ENCODE data around the gene NPTN.

Gene NPTN

GRCh38 chr15:73632670-73633058, 525 bp downstream of the NPTN start:
- Histone ChIP-seq H3K27ac (no peak overlapping the region), H3K9ac (peak overlapping the region; percentile 62)
- TF ChIP-seq CTCF (conservative IDR thresholded peaks at IDR 0.05; ENCODE audit: low read depth, low read length): no peak

GRCh38 chr15:73631915-73632669, 1.1 kb downstream of the NPTN start:
- Histone ChIP-seq H4K20me1 (ENCODE audit: insufficient read depth) (no peaks in the 10 kb centered on the region), H3K9ac (peak overlapping the region; percentile 62), H3K27me3 (ENCODE audit: insufficient read depth, low read depth) (no peaks in the 10 kb centered on the region), H3K79me2 (ENCODE audit: insufficient read depth, low read depth) (peaks cover 53% of the 10 kb centered on the region), H3K36me3 (ENCODE audit: insufficient read depth) (no peaks in the 10 kb centered on the region), H3K4me3 (IDR thresholded peaks at IDR 0.05; ENCODE audit: insufficient read depth, low read depth, low read length) (no peak overlapping the region), H3K4me1 (ENCODE audit: low read depth, poor library complexity, severe bottlenecking) (peaks cover 38% of the 10 kb centered on the region), H3K27ac (no peak overlapping the region), H2AFZ (ENCODE audit: low read depth) (peak overlapping the region; percentile 21; the same call in 1 of the 2 replicates), H3K4me2 (peak overlapping the region; percentile 87)
- TF ChIP-seq CTCF (conservative IDR thresholded peaks at IDR 0.05; ENCODE audit: low read depth, low read length): no peak

More at GRCh38 chr15:73632670-73633058, 525 bp downstream of the NPTN start:
- Histone ChIP-seq H4K20me1 (ENCODE audit: insufficient read depth) (no peaks in the 10 kb centered on the region), H3K27me3 (ENCODE audit: insufficient read depth, low read depth) (no peaks in the 10 kb centered on the region), H3K4me3 (IDR thresholded peaks at IDR 0.05; ENCODE audit: insufficient read depth, low read depth, low read length) (no peak overlapping the region), H2AFZ (ENCODE audit: low read depth) (peak overlapping the region; percentile 21; the same call in 1 of the 2 replicates), H3K4me1 (ENCODE audit: low read depth, poor library complexity, severe bottlenecking) (peaks cover 33% of the 10 kb centered on the region), H3K36me3 (ENCODE audit: insufficient read depth) (no peaks in the 10 kb centered on the region), H3K4me2 (peak overlapping the region; percentile 87), H3K79me2 (ENCODE audit: insufficient read depth, low read depth) (peaks cover 47% of the 10 kb centered on the region)

DNA sequence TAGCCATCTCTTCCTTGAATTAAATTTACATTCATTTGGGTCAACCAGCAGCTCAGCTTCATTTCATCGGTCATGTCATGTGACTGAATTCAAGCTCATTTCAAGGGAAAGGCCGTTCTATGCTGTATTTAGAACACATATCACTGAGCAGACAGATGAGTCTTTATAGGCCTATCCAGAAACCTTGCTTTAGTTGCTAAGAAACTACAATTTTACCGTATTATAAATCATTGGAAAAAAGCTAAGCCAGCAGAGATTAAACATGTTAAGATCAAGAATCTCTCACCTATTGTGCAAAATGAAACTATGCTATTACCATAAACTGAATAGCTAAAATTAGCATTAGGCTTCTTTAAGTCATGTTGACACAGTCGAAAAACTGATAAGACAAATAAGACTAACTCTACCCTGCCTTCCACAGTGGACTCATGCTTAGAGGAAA, 2.2 kb downstream of the NPTN start:
- no peak for TF ChIP-seq CTCF (conservative IDR thresholded peaks at IDR 0.05; ENCODE audit: low read depth, low read length)
- Histone ChIP-seq H4K20me1 (ENCODE audit: insufficient read depth) (no peaks in the 10 kb centered on the region), H2AFZ (ENCODE audit: low read depth) (no peak overlapping the region), H3K79me2 (ENCODE audit: insufficient read depth, low read depth) (peaks cover 65% of the 10 kb centered on the region), H3K27me3 (ENCODE audit: insufficient read depth, low read depth) (no peaks in the 10 kb centered on the region), H3K4me3 (IDR thresholded peaks at IDR 0.05; ENCODE audit: insufficient read depth, low read depth, low read length) (no peak overlapping the region), H3K4me2 (peak overlapping the region; percentile 87; the same call in 1 of the 2 replicates), H3K36me3 (ENCODE audit: insufficient read depth) (no peaks in the 10 kb centered on the region), H3K9ac (no peak overlapping the region), H3K4me1 (ENCODE audit: low read depth, poor library complexity, severe bottlenecking) (peaks cover 38% of the 10 kb centered on the region), H3K27ac (no peak overlapping the region)

- no peak overlapping the region for H3K9ac ChIP-seq
- H3K27me3 ChIP-seq (ENCODE audit: insufficient read depth, low read depth): no peaks in the 10 kb centered on the region
- no peak overlapping the region for H3K27ac ChIP-seq
- H3K4me1 ChIP-seq (ENCODE audit: low read depth, poor library complexity, severe bottlenecking): peaks cover 38% of the 10 kb centered on the region
- no peak for TF ChIP-seq CTCF (conservative IDR thresholded peaks at IDR 0.05; ENCODE audit: low read depth, low read length)
- no peak overlapping the region for H3K4me3 ChIP-seq (IDR thresholded peaks at IDR 0.05; ENCODE audit: insufficient read depth, low read depth, low read length)
- peaks cover 68% of the 10 kb centered on the region for H3K79me2 ChIP-seq (ENCODE audit: insufficient read depth, low read depth)
- H4K20me1 ChIP-seq (ENCODE audit: insufficient read depth): no peaks in the 10 kb centered on the region
- no peak overlapping the region for H3K4me2 ChIP-seq
- no peak overlapping the region for H2AFZ ChIP-seq (ENCODE audit: low read depth)
- H3K36me3 ChIP-seq (ENCODE audit: insufficient read depth): no peaks in the 10 kb centered on the region
Measured at GRCh38 chr15:73629798-73630429, 3.3 kb downstream of the NPTN start.

Measured in KMS-11 (cell line).